Panc1 (cell line): ENCODE measurements around the gene CHST11. TPM values are rescaled to one million over a fixed set of nuclear protein-coding genes. Genes with fewer than 3 reads are reported as not detected.

Experiments
- ATAC-seq: fragments of 200-7000 bp; cut with Tn5 transposase; 2 replicates; pipeline ENCODE4 v1.9.1; 2020; ENCODE audit warnings: mild to moderate bottlenecking, moderate library complexity
- BruUV-seq: library from RNA; stranded (reverse); fragments of 400-500 nt; replicated peaks from 2 replicates; lab custom pipeline; 2021; lab: Mats Ljungman, UMichigan
- CTCF ChIA-PET: fragments of 300-600 bp; sonication (Branson Sonifier 250); formaldehyde crosslinking; loops from one replicate; lab custom pipeline; 2022; ENCODE audit warnings: antibody characterized with exemption; lab: Charles Lee
- POLR2A ChIA-PET: fragments of 300-600 bp; sonication (Branson Sonifier 250); formaldehyde crosslinking; loops from one replicate; lab custom pipeline; 2022; ENCODE audit warnings: antibody characterized with exemption; lab: Charles Lee
- DNase-seq: peaks from one replicate; pipeline ENCODE4 v3.0.0-alpha.2; 2010; ENCODE audit warnings: low read depth, low spot score
- H3K27ac ChIP-seq: 2 replicates; pipeline ENCODE4 v1.5.1; 2011; ENCODE audit warnings: mild to moderate bottlenecking, low read length, inconsistent platforms
- H3K27me3 ChIP-seq: fragments of 200-500 bp; sonication (Bioruptor generic); 2 replicates; pipeline ENCODE4 v1.6.0; 2014; ENCODE audit warnings: low read length, inconsistent platforms; ENCODE audit not compliant: control insufficient read depth, insufficient read depth
- H3K36me3 ChIP-seq: fragments of 200-500 bp; sonication (Bioruptor generic); 2 replicates; pipeline ENCODE4 v1.5.1; 2014; ENCODE audit warnings: inconsistent platforms, mild to moderate bottlenecking, low read length, moderate library complexity; ENCODE audit not compliant: control insufficient read depth, insufficient read depth
- H3K4me1 ChIP-seq: 2 replicates; pipeline ENCODE4 v1.5.1; 2011; ENCODE audit warnings: inconsistent platforms, mild to moderate bottlenecking, low read length, moderate library complexity; ENCODE audit not compliant: control insufficient read depth, insufficient read depth
- H3K4me3 ChIP-seq, 2 experiments: 2 replicates each; pipeline ENCODE4 v1.5.1; 2011 to 2012; ENCODE audit warnings: low read depth in 2 of 2, low read length in 2 of 2, mild to moderate bottlenecking in 2 of 2, inconsistent platforms in 1 of 2, moderate library complexity in 1 of 2
- H3K9me3 ChIP-seq: fragments of 200-500 bp; sonication (Bioruptor generic); 2 replicates; pipeline ENCODE4 v1.5.1; 2014; ENCODE audit warnings: low read depth, mild to moderate bottlenecking, inconsistent platforms, low read length, moderate library complexity; ENCODE audit not compliant: control insufficient read depth, insufficient read depth
- POLR2AphosphoS5 ChIP-seq: IDR thresholded peaks from 2 replicates; pipeline ENCODE4 v1.6.1; 2012; ENCODE audit warnings: mild to moderate bottlenecking, low read depth, low read length, moderate library complexity
- SIN3A ChIP-seq: IDR thresholded peaks from 2 replicates; pipeline ENCODE4 v1.6.1; 2012; ENCODE audit warnings: low read depth, mild to moderate bottlenecking, low read length, moderate library complexity, borderline replicate concordance; ENCODE audit not compliant: insufficient read depth
- TCF7L2 ChIP-seq: IDR thresholded peaks from 2 replicates; pipeline ENCODE4 v1.6.1; 2011; ENCODE audit warnings: mild to moderate bottlenecking, low read depth, low read length, inconsistent platforms
- in situ Hi-C: cut with HindIII; loops from 2 replicates; pipeline ENCODE4 v1.10.0; 2016; ENCODE audit warnings: low sequenced_read_pairs, low pct_unique_long_range_greater_than_20kb
- intact Hi-C: fragments of 100-400 bp; cut with micrococcal nuclease; formaldehyde crosslinking; loops from one replicate; pipeline ENCODE4 v1.10.0; 2022; ENCODE audit not compliant: unreplicated experiment
- total RNA-seq: library from RNA; stranded (reverse); gene quantifications from one replicate; pipeline ENCODE4 v1.2.1, GENCODE V29; 2021; ENCODE audit not compliant: unreplicated experiment
- TF ChIP-seq, protein P1 (sequence below): fragments of 450-650 bp; IDR thresholded peaks from 2 replicates; pipeline ENCODE4 v1.5.1; 2017; ENCODE audit warnings: mild to moderate bottlenecking
- TF ChIP-seq, protein P2 (sequence below), 2 experiments: IDR thresholded peaks; 2 replicates each; pipeline ENCODE4 v1.6.1; 2011 to 2012; ENCODE audit warnings: low read depth in 2 of 2, control low read depth in 1 of 2, low read length in 1 of 2, mild to moderate bottlenecking in 1 of 2, moderate library complexity in 1 of 2; ENCODE audit not compliant: insufficient read depth in 1 of 2

Gene CHST11
- total RNA-seq, 1 experiment from 2014 or later = 11.4 TPM

DNA sequence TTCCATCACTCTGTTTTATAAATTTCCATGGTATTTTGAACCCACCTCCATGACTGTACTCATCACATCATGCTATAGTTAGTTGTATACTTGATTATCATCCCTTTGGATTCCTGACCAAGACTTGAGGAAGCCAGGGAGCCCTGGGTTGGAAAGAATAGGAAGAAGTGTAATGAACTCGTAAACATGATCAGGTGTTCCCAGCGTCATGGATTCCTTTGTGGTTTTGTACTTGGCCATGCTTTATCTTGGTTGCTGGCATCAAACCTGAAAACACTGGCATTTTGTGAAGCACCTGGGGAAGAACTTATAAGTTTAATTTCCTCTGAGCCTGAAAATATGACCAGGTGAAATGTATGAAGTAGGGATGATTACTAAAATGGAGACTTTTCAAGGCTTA, 76.4 kb downstream of the CHST11 start:
- H3K4me1 ChIP-seq = no peaks in the 10 kb centered on the region
- ChIA-PET POLR2A (no interaction called here), CTCF (no interaction called here)
- no peaks in the 10 kb centered on the region for H3K9me3 ChIP-seq
- DNase-seq (no peak), ATAC-seq (no peak)
- in situ Hi-C loops (no loop called here), intact Hi-C loops (no loop called here)
- H3K36me3 ChIP-seq = no peaks in the 10 kb centered on the region
- TF ChIP-seq TCF7L2 (no peak), SIN3A (no peak), POLR2AphosphoS5 (no peak)
- TF ChIP-seq, protein P1, sequence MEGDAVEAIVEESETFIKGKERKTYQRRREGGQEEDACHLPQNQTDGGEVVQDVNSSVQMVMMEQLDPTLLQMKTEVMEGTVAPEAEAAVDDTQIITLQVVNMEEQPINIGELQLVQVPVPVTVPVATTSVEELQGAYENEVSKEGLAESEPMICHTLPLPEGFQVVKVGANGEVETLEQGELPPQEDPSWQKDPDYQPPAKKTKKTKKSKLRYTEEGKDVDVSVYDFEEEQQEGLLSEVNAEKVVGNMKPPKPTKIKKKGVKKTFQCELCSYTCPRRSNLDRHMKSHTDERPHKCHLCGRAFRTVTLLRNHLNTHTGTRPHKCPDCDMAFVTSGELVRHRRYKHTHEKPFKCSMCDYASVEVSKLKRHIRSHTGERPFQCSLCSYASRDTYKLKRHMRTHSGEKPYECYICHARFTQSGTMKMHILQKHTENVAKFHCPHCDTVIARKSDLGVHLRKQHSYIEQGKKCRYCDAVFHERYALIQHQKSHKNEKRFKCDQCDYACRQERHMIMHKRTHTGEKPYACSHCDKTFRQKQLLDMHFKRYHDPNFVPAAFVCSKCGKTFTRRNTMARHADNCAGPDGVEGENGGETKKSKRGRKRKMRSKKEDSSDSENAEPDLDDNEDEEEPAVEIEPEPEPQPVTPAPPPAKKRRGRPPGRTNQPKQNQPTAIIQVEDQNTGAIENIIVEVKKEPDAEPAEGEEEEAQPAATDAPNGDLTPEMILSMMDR = no peak
- TF ChIP-seq, protein P2, sequence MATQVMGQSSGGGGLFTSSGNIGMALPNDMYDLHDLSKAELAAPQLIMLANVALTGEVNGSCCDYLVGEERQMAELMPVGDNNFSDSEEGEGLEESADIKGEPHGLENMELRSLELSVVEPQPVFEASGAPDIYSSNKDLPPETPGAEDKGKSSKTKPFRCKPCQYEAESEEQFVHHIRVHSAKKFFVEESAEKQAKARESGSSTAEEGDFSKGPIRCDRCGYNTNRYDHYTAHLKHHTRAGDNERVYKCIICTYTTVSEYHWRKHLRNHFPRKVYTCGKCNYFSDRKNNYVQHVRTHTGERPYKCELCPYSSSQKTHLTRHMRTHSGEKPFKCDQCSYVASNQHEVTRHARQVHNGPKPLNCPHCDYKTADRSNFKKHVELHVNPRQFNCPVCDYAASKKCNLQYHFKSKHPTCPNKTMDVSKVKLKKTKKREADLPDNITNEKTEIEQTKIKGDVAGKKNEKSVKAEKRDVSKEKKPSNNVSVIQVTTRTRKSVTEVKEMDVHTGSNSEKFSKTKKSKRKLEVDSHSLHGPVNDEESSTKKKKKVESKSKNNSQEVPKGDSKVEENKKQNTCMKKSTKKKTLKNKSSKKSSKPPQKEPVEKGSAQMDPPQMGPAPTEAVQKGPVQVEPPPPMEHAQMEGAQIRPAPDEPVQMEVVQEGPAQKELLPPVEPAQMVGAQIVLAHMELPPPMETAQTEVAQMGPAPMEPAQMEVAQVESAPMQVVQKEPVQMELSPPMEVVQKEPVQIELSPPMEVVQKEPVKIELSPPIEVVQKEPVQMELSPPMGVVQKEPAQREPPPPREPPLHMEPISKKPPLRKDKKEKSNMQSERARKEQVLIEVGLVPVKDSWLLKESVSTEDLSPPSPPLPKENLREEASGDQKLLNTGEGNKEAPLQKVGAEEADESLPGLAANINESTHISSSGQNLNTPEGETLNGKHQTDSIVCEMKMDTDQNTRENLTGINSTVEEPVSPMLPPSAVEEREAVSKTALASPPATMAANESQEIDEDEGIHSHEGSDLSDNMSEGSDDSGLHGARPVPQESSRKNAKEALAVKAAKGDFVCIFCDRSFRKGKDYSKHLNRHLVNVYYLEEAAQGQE (IDR thresholded peaks at IDR 0.05; ENCODE audit: insufficient read depth in 1 of 2, low read depth in 2 of 2, low read length in 1 of 2) = no peak
- no peak overlapping the region for H3K4me3 ChIP-seq
- no peak overlapping the region for H3K27ac ChIP-seq
- no peaks in the 10 kb centered on the region for H3K27me3 ChIP-seq
- no TSS peak for BruUV-seq

DNA sequence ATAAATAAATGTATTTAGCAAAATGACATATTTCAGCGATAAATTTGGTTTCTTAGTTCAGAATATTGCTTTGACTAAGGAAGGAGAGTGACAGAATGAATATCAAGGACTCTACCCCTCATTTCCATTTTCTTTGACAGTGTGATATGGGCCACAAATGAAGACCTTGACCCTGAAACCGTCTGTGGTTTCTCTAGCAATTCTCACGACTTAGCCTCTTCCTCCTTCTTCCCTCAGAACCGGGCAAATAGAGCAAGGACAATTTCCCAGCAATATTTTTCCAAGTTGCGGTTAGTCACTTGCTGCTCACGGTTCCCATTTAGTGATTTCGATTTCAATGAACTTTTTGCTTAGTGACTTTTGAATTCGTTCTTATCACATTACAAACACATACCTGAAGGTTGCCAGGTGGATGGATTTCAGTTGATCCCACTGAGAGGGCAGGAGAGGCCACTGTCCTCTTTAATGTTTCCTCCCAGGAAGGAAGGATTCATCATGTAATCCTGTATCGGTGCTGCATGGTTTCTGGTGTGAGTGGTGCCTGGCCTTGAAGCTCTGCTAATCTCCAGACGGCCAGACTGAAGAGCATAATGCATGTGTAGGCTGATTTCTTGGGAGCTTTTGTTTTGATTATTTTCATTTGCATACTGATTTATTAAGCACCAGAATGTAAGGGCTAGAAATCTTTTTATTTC, 77.6 kb downstream of the CHST11 start:
- no peak overlapping the region for H3K27ac ChIP-seq
- BruUV-seq = no TSS peak
- no peak overlapping the region for H3K4me3 ChIP-seq
- intact Hi-C loops = no loop called here
- TF ChIP-seq SIN3A (no peak), TCF7L2 (no peak), POLR2AphosphoS5 (no peak)
- TF ChIP-seq, protein P2 (IDR thresholded peaks at IDR 0.05; ENCODE audit: insufficient read depth in 1 of 2, low read depth in 2 of 2, low read length in 1 of 2) = no peak
- TF ChIP-seq, protein P1 = no peak
- CTCF ChIA-PET = no interaction called here
- no peak for ATAC-seq
- no peaks in the 10 kb centered on the region for H3K4me1 ChIP-seq
- in situ Hi-C loops = no loop called here
- no peak for DNase-seq
- POLR2A ChIA-PET = no interaction called here
- no peaks in the 10 kb centered on the region for H3K27me3 ChIP-seq
- H3K9me3 ChIP-seq = no peaks in the 10 kb centered on the region
- no peaks in the 10 kb centered on the region for H3K36me3 ChIP-seq
